Ecto neural progenitor cell (in vitro differentiated cells): ENCODE results near the gene PFN3.
A peak's percentile ranks its signal among the peaks of the same experiment; 100 is the strongest.

Source experiments
- DNase-seq: peaks from one replicate; pipeline ENCODE4 v3.0.0-alpha.2; 2018; ENCODE audit warnings: low spot score

Gene PFN3

DNA sequence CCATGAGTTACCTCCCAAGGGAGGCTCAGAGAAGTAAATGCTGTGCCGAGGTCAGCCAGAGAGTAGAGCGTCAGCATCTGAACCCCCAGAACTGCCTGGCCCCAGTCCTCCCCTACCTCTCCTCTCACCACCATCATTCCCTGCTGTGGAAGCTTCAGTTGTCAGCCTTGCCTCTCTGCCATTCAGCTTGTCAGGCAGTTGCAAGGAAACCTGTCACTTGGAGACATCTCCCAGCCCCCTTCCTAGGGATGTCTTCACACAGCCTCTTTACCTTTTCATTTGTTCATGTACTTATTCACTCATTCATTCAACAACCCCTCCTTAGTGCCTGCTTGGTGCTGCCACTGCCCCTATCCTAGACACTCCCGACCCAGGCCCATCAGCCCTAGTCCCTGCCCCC is 40.6 kb downstream of the PFN3 start:
- DNase-seq: no peak

- no peak for DNase-seq
Observed at GRCh38 chr5:177359451-177359851, 41.0 kb downstream of the PFN3 start.

- DNase-seq: no peak
Observed at GRCh38 chr5:177358370-177358819, 42.1 kb downstream of the PFN3 start.

- no peak for DNase-seq
Observed at GRCh38 chr5:177357459-177358351, 42.8 kb downstream of the PFN3 start, which contains the start of gene RGS14. RGS14 (plus strand) TSS chr5:177357924; CDS start chr5:177358025, 101 bp downstream.

GRCh38 chr5:177357146-177357458 is 43.4 kb downstream of the PFN3 start:
- no peak for DNase-seq

DNA sequence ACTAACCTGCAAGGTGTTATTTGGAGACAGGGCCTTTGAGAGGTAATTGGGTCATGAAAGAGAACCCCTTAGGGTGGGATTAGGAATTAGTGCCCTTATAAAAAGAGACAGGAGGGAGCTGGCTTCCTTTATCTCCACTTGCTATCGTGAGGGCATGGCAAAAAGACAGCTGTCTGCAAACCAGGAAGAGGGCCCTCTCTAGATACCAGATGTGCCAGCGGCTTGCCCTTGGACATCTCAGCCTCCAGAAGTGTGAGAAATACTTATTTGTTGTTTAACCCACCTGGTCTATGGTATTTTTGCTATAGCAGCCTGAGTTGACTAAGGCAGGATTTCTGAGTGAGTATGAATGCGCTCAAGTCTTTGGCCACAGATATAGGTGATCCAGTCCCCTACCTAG is 43.7 kb downstream of the PFN3 start:
- no peak for DNase-seq

DNA sequence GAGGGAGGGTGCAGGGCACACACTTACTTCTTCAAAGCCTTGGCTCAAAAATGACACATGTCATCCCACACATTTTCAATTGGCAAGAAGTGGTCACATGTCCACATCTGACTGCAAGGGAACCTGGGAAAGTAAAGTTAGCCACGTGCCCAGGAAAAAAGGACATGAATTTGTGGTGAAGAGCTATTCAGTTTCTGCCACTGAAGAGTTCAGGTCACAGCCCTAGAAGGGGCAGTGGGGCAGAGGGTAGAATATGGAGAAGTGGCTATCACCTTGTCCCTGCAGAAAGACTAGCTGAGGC is 44.6 kb downstream of the PFN3 start:
- DNase-seq: no peak

- DNase-seq: no peak
Observed at GRCh38 chr5:177355162-177355867, 45.1 kb downstream of the PFN3 start.

DNA sequence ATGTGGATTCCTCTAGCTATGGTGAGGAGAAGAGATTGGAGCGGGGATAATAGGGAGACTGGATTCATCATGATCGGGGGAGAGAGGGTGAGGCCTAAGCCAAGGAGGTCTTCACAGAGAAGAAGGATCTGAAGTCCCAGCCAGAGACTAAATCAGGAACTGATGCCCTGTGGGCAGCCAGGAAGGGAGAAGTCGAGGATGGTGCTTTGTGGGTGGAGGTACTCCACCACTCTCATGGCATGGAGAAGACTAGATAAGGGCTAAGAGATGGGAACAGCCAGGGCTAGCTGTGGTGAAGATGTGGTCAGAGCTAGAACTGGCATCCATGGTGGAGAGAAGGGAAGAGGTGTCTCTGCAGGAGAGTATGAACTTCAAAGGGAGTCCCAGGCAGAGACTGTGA is 45.8 kb downstream of the PFN3 start:
- DNase-seq: no peak

DNA sequence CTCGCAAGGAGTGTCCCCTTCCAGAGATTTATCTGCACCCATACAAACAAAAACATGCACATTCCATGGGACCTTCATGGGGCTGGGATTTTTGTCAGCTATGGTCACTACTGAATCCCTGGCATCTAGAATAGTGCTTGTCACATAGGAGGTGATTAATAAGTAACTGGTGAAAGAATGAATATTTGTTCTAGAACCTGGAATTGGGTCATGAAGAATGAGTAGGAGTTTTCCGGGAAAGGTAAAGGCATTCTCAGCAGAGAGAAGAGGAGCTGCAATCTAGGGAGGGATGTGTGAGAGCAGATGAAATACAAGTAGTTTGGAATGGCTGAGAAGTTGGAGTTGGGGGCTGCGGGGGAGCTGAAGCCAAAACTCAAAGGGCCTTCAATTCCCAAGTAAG is 46.2 kb downstream of the PFN3 start:
- no peak for DNase-seq

DNA sequence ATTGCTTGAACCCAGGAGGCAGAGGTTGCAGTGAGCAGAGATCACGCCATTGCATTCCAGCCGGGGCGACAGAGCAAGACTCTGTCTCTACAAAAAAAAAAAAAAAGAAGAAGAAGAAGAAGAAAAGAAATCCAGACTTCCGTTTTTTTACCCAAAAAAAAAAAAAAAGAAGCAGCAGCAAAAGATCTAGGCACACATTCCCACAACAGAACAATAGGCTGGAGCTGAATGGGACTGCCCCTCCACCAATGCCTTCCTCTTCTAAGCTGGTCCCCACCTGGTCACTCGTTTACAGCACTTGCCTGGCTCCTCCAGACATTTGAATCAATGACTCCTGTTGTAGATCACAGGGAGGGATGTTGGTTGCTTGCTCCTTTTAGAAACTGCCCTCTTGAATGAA is 47.4 kb downstream of the PFN3 start:
- no peak for DNase-seq

- peak; percentile 94 for DNase-seq
Observed at GRCh38 chr5:177351392-177352329, 48.8 kb downstream of the PFN3 start, which contains the start of gene LMAN2. LMAN2 (minus strand) TSS chr5:177351668; CDS start chr5:177351647, 21 bp downstream.

DNA sequence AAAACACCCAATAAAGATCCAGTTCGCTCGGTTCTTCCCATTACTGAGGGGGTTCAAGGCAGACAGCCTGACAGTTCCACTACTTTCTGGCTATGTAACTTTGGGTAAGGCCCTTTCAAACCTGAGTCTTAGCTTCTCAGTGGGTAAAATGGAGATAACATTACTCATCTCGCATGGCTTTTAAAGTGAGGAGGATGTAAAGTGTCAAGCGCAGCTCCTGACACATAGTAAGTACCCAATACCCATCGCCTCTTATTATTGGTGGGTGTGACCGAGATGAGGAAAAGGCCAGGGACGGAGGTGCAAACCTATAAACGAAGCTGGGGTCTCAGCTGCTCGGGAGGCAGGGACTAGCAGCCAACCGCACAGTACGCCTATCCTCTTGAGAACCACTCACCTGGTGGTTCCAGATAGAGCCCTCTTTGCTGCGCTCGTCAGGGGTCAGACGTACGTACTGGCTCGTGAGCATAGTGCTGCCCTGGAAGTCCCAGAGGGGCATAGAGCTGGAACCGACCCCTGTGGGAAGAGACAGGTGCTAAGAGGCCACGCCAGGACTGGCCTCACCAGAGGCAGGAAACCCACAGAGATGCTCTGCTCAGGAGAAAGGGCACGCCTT is 49.6 kb downstream of the PFN3 start:
- DNase-seq: no peak
